NCI-H345 treated with DMSO at 0.1 percent for 48 hours (cell line): Measurements from ENCODE around the gene C19orf67.

Source experiments
- DNase-seq: peaks from one replicate; lab custom pipeline; 2025; ENCODE audit not compliant: unreplicated experiment; lab: John Stamatoyannopoulos, UW

The C19orf67 gene

GRCh38 chr19:14085309-14085995, at the start of gene C19orf67:
TSS of gene C19orf67 (minus strand) at chr19:14085783. CDS start at chr19:14085627, 156 bp downstream.
- no peak for DNase-seq

DNA sequence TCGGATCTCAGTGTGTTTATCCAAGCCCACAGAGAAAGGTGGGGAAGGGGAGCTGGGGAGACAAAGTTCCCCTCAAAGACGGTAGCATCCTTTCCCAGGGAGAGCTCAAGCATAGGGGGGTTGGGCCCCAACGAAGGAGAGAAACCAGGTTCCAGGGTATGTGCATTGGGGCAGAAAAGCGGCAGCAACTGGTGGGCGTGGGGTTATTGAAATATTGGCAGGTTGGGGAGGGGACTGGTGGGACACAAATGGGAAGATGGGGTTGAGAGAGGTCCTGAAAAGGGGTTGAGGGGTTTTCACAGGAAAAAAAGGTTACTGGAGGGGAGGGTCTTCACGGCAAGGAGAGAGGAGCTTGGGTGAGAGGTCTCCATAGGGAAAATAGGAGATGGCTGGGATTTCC, 49.8 kb upstream of the C19orf67 start:
- DNase-seq = no peak

- DNase-seq = no peak
These were observed 42.4 kb upstream of the C19orf67 start for GRCh38 chr19:14127929-14128509.

- no peak for DNase-seq
These were observed 41.6 kb upstream of the C19orf67 start for GRCh38 chr19:14127176-14127575.

GRCh38 chr19:14122924-14123323, 37.3 kb upstream of the C19orf67 start:
- no peak for DNase-seq

- DNase-seq = no peak
These were observed 34.9 kb upstream of the C19orf67 start for GRCh38 chr19:14120497-14120780.

DNA sequence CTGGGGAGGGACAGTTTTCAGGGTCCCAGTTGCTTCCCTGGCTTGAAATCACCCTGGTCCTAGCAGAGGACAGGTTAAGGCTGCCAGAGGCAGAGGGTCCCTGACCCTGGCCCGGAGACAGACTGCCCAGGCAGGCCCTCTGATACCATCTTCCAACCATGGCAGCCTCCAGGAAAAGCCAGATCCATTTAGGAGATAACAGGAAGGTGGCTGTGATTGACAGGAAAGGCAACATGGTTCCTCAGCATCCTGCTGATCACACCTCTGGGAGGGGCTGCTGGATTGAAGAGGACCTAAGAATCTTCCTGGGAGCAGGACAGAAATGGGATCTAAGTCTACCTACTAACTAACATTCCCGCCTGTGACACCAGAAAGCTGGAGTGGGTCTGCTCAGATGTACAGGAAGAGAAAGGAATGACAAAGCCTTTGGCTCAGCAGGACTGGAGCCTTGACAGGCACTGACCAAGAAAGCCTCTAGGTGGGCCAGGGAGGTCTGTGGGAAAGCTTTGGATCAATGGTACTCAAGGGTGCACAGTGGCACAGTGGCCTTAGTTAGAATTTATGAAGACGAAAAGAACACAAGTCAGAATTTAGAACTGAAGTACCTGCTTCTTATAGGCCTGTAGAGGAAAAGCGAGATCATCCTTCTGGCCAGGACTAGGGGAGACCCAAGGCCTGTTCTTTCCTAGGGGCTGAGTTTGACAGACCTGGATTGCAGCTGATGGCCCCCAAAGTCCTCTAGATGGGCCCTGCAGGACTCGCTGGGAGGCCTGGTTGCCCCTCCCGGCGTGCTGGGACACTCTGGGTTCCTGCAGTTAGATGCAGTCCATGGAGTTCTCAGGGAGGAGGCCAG, 34.3 kb upstream of the C19orf67 start:
- no peak for DNase-seq

- no peak for DNase-seq
These were observed 33.6 kb upstream of the C19orf67 start for GRCh38 chr19:14119146-14119545.

DNA sequence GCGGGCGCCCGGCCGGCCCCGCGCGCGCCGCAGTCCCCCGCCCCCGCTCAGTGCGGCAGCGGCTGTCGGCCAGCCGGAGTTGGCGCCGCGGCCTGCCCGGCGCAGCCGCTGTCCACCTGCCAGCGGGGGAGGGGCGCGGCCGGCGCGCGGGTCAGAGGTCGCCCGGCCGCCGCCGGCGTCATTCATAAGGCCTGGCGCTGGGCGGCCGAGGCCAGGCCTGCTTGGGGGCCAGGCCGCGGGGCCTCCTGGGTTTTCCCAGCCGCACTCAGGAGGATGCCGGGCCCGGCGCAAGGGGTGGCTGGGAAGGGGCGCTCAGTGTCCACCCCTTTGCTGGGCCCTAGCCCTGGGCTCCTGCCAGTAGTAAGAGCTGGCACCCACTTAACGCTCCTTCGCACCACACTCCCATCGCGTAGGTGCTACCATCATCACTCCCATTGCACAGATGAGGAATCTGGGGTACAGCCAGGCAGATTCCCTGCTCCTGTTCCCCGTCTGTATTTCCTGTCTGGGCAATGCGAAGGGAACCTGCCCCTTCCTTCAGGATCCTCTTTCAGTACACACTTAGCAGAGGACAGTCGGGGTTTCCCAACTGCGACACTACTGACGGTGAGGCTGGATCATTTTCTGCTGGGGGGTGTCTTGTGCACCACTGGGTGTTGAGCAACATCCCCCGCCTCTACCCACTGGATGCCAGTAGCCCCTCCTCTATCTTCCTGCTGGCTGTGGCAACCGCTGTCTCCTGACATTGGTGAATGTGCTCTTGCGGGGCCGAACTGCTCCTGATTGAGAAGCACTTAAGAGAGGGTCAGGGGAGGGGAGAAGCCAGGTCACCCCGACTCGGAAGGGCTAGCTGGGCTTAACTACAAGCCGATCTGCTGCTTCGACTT, 32.8 kb upstream of the C19orf67 start:
- DNase-seq = no peak

DNA sequence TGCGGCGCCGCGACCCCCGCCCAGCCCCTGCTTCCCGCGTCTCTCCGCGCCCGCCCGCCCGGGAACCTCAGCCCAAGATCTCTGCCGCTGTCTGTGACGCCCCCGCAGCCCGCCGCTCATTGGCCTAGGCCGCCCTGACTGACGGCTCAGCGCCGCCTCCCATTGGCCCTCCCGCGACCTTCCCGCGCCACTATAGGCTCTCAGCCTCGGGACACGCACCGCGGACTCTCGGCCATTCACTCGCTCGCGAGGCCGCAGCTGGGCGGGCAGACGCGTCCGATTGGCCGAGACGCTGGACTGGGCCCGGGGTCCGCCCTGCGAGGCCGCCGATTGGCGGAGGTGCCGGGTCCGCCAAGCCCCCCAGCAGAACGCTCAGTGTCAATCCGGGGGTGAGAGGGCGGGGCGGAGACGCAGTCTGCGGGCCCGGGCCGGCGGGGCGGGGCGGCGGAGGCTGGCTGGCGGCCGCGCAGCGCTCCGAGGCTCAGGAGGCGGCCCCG, 32.1 kb upstream of the C19orf67 start, which contains the start of gene PRKACA:
Gene PRKACA, minus strand, starts transcription at position 95 of the 497 bp plus-strand sequence. CDS start 215 bp downstream, outside the sequence.
- peak; percentile 89 for DNase-seq

DNA sequence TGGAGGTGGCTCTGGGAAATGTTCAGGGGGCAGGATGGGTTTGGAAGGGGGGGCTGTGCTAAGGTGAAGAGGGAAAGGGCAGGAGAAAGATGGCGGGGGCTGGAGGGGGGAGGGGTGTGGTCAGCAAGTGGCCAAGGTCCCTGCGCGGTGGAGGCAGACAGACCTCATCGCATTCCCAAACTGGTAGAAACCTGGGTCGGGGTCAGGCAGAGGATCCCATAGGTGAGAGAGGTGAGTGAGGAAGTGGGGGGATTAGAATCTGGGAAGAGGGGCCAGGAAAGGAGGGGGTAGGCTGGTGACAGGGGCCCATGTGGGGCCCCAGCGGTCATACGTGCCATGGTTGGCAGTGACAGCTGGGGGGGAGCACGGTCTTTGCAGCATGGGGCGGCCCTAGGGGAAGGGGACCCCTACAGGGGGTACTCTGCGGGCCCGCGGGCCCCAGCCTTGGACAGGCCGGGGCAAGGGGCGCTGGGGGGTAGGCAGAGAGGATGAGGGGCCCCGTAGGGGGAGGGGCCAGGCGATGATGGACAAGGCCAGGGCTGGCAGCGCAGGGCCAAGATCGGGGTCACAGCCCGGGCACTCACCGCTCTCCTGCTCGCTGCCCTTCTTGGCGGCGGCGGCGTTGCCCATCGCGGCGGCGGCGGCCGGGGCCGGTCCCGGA, 31.5 kb upstream of the C19orf67 start:
- DNase-seq = no peak

GRCh38 chr19:14116525-14116917, 30.9 kb upstream of the C19orf67 start:
- DNase-seq = no peak

GRCh38 chr19:14115756-14116155, 30.2 kb upstream of the C19orf67 start:
- DNase-seq = no peak

DNA sequence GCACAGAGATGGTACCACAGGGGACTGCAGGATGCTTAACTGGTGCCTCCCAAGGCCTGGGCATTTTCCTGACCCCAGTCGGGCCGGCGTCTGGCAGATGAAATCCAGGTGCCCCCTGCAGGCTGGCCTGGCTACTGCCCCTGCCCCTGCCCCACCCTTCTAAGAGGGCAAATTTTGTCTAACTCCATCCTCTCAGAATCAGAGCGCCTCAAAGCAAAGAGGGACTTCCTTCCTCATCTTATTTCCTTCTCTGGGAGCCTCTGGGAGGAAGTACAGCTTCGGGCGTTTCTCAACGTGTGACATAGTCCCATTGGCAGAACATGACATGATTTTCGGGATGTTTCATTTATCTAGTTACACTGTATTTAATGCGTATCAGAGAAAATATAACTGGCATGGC, 29.3 kb upstream of the C19orf67 start:
- no peak for DNase-seq

GRCh38 chr19:14114439-14114838, 28.9 kb upstream of the C19orf67 start:
- no peak for DNase-seq

DNA sequence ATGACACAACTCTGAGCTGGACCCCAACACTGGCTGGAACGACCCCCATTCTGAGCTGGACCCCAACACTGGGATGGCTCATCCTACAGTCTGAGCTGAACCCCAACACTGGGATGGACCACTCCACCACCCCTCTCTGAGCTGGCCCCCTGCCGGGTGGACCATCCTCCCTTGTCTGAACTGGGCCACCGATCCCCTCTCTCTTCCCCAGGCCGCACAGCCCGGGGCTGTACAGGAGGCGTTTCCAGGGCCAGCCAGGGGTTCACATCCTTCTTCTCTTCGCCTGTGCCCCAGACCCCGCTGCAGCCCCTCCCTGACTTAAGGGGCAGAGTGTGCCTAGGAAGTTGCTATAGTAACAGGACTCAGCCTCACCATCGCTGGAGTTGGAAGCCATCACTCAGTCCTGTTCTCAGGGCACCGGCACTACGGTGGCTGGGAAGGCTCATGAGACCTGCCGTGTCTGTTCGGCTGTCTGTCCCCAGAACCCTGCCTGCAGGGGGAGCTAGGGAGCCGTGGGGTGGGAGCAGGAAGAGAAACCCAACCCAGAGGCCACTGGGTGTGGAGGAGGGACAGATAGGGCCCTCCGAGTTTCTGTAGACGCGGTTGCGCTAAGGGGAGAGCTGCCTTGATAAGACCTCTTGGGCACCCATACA, 28.3 kb upstream of the C19orf67 start:
- no peak for DNase-seq

- no peak for DNase-seq
These were observed 27.3 kb upstream of the C19orf67 start for GRCh38 chr19:14112809-14113385.

DNA sequence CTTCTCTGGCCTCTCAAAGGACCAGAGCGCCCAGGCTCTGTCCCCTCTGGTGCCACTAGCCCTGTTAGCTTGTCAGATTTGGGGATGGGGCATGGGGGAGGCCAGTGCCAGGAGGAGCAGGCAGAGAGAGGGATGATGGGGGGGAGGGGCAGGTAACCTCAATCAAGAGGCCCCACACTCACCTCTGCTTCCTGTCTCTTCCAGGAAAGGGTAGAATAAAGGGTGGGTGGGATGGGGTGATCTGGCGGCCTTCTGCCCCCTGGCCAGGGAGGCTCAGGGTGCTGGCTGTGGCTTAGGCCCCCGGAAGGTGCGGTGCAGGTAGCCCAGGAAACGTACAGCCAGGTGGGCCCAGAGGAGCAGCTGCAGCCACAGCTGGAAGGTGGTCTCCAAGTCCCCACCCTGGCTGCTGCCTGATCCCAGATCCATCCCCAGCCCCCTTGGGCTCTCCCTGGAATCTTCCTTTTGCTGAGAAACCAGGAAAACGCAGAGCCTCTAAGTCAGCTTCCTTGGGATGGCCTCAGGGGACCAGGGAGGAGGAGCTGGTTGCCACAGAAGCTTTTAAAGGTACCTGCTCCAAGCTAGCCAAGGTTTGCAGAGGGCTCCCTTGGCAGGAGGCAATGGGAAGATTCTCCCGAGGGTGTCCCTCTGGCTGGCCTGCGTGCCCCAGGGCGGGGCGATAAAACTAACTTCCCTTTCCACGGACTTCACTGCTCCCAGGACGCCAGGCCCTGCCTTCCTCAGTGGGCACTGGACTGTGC, 26.6 kb upstream of the C19orf67 start:
- no peak for DNase-seq

GRCh38 chr19:14111486-14111885, 25.9 kb upstream of the C19orf67 start:
- no peak for DNase-seq
